A673 (cell line): ENCODE measurements around the gene FAM120A.

Experiments
- CTCF ChIP-seq: fragments of 300-800, 200-600 bp; sonication (generic); conservative IDR thresholded peaks from 2 replicates; pipeline ENCODE4 v1.5.1; 2017; ENCODE audit warnings: low read depth, mild to moderate bottlenecking, antibody characterized with exemption, low read length, moderate library complexity, mixed read lengths
- EZH2 ChIP-seq: fragments of 200-600 bp; sonication (generic); IDR thresholded peaks from 2 replicates; pipeline ENCODE4 v1.6.1; 2017; ENCODE audit warnings: borderline replicate concordance, low read depth, mild to moderate bottlenecking, mixed read lengths, antibody characterized with exemption, low read length; ENCODE audit not compliant: poor library complexity, severe bottlenecking

DNA sequence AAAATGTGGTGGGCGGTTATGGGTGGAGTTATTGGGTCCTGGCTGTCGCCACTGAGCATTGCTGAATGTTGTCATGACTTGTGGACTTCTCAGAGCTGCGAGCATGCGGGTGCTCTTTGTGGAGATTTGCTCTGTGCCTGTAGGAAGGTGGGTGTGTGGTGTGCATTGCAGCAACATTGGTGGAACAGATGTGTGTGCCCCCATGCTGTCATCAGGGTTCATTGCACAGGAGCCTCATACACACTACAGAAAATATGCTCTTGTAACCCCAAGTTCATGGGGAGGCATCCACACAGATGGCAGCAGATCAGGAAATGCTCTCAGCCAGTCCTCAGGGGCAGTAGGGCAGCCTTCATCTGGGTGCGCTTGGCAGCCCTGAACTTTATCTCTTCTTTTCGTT, 69.0 kb downstream of the FAM120A start:
- TF ChIP-seq CTCF (no peak), EZH2 (no peak)
